ENCODE data around the gene SLC9C2.
"Not testable (repeated sequence)": the region's sequence is repeated elsewhere in the genome, so short reads cannot be mapped to it uniquely, and the experiment has no call there.

Gene SLC9C2

GRCh38 chr1:173520799-173521198 lies 82.1 kb downstream of the SLC9C2 start:
- no peak for DNase-seq

GRCh38 chr1:173514503-173514902 lies 88.4 kb downstream of the SLC9C2 start:
- DNase-seq: not testable (repeated sequence)

GRCh38 chr1:173509797-173510196 lies 93.1 kb downstream of the SLC9C2 start:
- DNase-seq: no peak

GRCh38 chr1:173508541-173508940 lies 94.3 kb downstream of the SLC9C2 start:
- DNase-seq: no peak

GRCh38 chr1:173507847-173508209 lies 95.0 kb downstream of the SLC9C2 start:
- no peak for DNase-seq

- no peak for DNase-seq
Observed at GRCh38 chr1:173507205-173507846, 95.5 kb downstream of the SLC9C2 start.

- DNase-seq: no peak
Observed at GRCh38 chr1:173506437-173506836, 96.4 kb downstream of the SLC9C2 start.

- no peak for DNase-seq
Observed at GRCh38 chr1:173505391-173505790, 97.5 kb downstream of the SLC9C2 start.

- DNase-seq: no peak
Observed at GRCh38 chr1:173504268-173504667, 98.6 kb downstream of the SLC9C2 start.

GRCh38 chr1:173503391-173503790 lies 99.5 kb downstream of the SLC9C2 start:
- no peak for DNase-seq

GRCh38 chr1:173502104-173502503 lies 100.8 kb downstream of the SLC9C2 start:
- no peak for DNase-seq

GRCh38 chr1:173499729-173500128 lies 103.1 kb downstream of the SLC9C2 start:
- DNase-seq: no peak

- DNase-seq: no peak
Observed at GRCh38 chr1:173496757-173497320, 106.0 kb downstream of the SLC9C2 start.

GRCh38 chr1:173495609-173496267 lies 107.1 kb downstream of the SLC9C2 start:
- no peak for DNase-seq

GRCh38 chr1:173493125-173493524 lies 109.7 kb downstream of the SLC9C2 start:
- DNase-seq: not testable (repeated sequence)

- no peak for DNase-seq
Observed at GRCh38 chr1:173491508-173491907, 111.4 kb downstream of the SLC9C2 start.

GRCh38 chr1:173489929-173490328 lies 112.9 kb downstream of the SLC9C2 start:
- DNase-seq: no peak

GRCh38 chr1:173489149-173489600 lies 113.7 kb downstream of the SLC9C2 start:
- no peak for DNase-seq

- DNase-seq: no peak
Observed at GRCh38 chr1:173488001-173488400, 114.9 kb downstream of the SLC9C2 start.

- DNase-seq: no peak
Observed at GRCh38 chr1:173485401-173485800, 117.5 kb downstream of the SLC9C2 start.

GRCh38 chr1:173484276-173484675 lies 118.6 kb downstream of the SLC9C2 start:
- no peak for DNase-seq

- no peak for DNase-seq
Observed at GRCh38 chr1:173482683-173483082, 120.2 kb downstream of the SLC9C2 start.

GRCh38 chr1:173481195-173481772 lies 121.6 kb downstream of the SLC9C2 start:
- DNase-seq: no peak

- no peak for DNase-seq
Observed at GRCh38 chr1:173479649-173480048, 123.2 kb downstream of the SLC9C2 start.

Measured in activated CD4-positive, alpha-beta T cell treated with anti-CD3 and anti-CD28 coated beads, Interleukin-2, amount 50 U/mL, for 16 hours (primary cell).